Type B pancreatic cell (in vitro differentiated cells): ENCODE data around the gene C1orf141. TPM values are rescaled to one million over a fixed set of nuclear protein-coding genes. Genes with fewer than 3 reads are reported as not detected.
"Not testable (repeated sequence)": the region's sequence is repeated elsewhere in the genome, so short reads cannot be mapped to it uniquely, and the experiment has no call there.

Source experiments
- DNase-seq: peaks from one replicate; pipeline ENCODE4 v3.0.0; 2021; ENCODE audit warnings: mixed read lengths; ENCODE audit not compliant: unreplicated experiment; ENCODE audit errors: extremely low spot score
- H3K27ac Mint-ChIP-seq: 2 replicates; pipeline ENCODE4 v1.8.0; 2021; ENCODE audit warnings: mild to moderate bottlenecking, mixed read lengths
- H3K27me3 Mint-ChIP-seq: 2 replicates; pipeline ENCODE4 v1.8.0; 2021; ENCODE audit warnings: mixed read lengths
- H3K36me3 Mint-ChIP-seq: 2 replicates; pipeline ENCODE4 v1.8.0; 2021; ENCODE audit warnings: mixed read lengths
- H3K4me1 Mint-ChIP-seq: one replicate; pipeline ENCODE4 v1.8.0; 2021; ENCODE audit warnings: mixed read lengths; ENCODE audit not compliant: unreplicated experiment
- H3K4me3 Mint-ChIP-seq: 2 replicates; pipeline ENCODE4 v1.8.0; 2021; ENCODE audit warnings: mild to moderate bottlenecking, mixed read lengths
- H3K9me3 Mint-ChIP-seq: 2 replicates; pipeline ENCODE4 v1.8.0; 2021; ENCODE audit warnings: mixed read lengths
- CTCF ChIP-seq: fragments of 200-600 bp; sonication (generic); conservative IDR thresholded peaks from 2 replicates; pipeline ENCODE4 v1.5.0; 2021; ENCODE audit warnings: antibody characterized with exemption, mild to moderate bottlenecking
- total RNA-seq: library from RNA; stranded (reverse); gene quantifications from 2 replicates; pipeline ENCODE4 v1.2.1, GENCODE V29; 2021; ENCODE audit warnings: low replicate concordance

The C1orf141 gene
- total RNA-seq, 1 donor from 2014 or later = not detected

GRCh38 chr1:67077593-67077992 lies 57.2 kb downstream of the C1orf141 start:
- TF ChIP-seq CTCF = no peak
- H3K4me3 Mint-ChIP-seq = no peak overlapping the region
- DNase-seq = no peak
- H3K4me1 Mint-ChIP-seq = no peaks in the 10 kb centered on the region
- H3K36me3 Mint-ChIP-seq = no peaks in the 10 kb centered on the region
- H3K27ac Mint-ChIP-seq = no peak overlapping the region
- H3K27me3 Mint-ChIP-seq = peaks cover 2% of the 10 kb centered on the region
- H3K9me3 Mint-ChIP-seq = no peaks in the 10 kb centered on the region

GRCh38 chr1:67072749-67073148 lies 62.0 kb downstream of the C1orf141 start:
- Mint-ChIP-seq H3K4me3 (no peak overlapping the region), H3K9me3 (no peaks in the 10 kb centered on the region), H3K4me1 (no peaks in the 10 kb centered on the region), H3K27me3 (peaks cover 3% of the 10 kb centered on the region), H3K36me3 (no peaks in the 10 kb centered on the region), H3K27ac (no peak overlapping the region)
- no peak for TF ChIP-seq CTCF
- DNase-seq = no peak

DNA sequence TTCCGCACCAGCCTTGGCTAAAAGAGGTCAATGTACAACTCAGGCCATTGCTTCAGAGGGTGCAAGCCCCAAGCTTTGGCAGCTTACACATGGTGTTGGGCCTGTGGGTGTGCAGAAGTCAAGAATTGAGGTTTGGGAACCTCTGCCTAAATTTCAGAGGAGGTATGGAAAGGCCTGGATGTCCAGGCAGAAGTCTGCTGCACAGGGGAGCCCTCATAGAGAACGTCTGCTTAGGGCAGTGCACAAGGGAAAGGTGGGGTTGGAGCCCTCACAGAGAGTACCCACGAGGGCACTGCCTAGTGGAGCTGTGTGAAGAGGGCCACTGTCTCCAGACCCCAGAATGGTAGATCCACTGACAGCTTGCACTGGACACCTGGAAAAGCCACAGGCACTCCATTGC lies 67.1 kb downstream of the C1orf141 start:
- not testable (repeated sequence) for H3K4me3 Mint-ChIP-seq, H3K36me3 Mint-ChIP-seq, H3K4me1 Mint-ChIP-seq, H3K27ac Mint-ChIP-seq, DNase-seq, H3K9me3 Mint-ChIP-seq, H3K27me3 Mint-ChIP-seq

DNA sequence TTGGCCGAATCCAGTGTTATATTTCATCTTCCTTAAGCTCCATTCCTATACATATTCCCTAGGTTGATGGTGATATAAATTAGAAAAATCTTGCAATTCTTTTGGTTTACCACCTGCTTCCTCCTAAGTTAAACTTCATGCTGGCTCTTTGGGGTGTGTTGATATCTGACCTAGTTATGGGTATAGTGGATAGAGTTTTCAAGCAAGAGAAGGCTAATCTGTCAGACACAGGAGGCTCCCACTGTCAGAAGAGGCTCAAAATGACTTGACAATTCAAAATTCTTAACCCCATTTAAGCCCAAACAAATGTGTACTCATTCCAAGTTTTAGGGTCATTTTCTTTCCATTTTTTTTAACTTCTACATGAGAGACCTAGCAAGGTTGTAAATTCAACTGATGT lies 72.4 kb downstream of the C1orf141 start:
- no peaks in the 10 kb centered on the region for H3K36me3 Mint-ChIP-seq
- peaks cover 10% of the 10 kb centered on the region for H3K4me1 Mint-ChIP-seq
- no peak for TF ChIP-seq CTCF
- peaks cover 11% of the 10 kb centered on the region for H3K27me3 Mint-ChIP-seq
- H3K9me3 Mint-ChIP-seq = peaks cover 4% of the 10 kb centered on the region
- H3K27ac Mint-ChIP-seq = no peak overlapping the region
- no peak for DNase-seq
- H3K4me3 Mint-ChIP-seq = no peak overlapping the region

- Mint-ChIP-seq H3K27ac (no peak overlapping the region), H3K27me3 (peaks cover 11% of the 10 kb centered on the region), H3K4me1 (peaks cover 10% of the 10 kb centered on the region), H3K4me3 (no peak overlapping the region), H3K9me3 (no peaks in the 10 kb centered on the region), H3K36me3 (no peaks in the 10 kb centered on the region)
- TF ChIP-seq CTCF = no peak
- DNase-seq = no peak
Observed at GRCh38 chr1:67061266-67061665, 73.5 kb downstream of the C1orf141 start.

DNA sequence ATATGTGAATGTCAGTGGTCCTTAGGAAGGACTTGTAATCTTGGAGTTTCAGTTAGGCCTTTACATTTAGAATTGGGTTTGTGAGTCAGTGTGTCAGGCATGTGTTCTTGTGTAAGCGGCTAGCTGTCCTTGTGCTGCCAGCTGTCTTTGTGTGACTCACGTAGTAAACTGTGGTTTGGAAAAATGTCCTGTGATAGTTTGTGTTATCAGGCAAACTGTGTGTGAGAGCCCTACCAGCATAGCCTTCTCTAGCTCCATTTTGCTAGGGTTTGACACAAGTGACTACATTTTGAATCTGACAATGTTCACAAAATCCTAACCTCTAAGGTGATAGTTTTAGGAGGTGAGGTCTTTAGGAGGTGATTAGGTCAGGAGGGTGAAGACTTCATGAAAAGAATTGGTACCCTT lies 74.0 kb downstream of the C1orf141 start:
- no peak for DNase-seq
- no peaks in the 10 kb centered on the region for H3K36me3 Mint-ChIP-seq

More for the DNA sequence above, 74.0 kb downstream of the C1orf141 start:
- Mint-ChIP-seq H3K27ac (no peak overlapping the region), H3K4me3 (no peak overlapping the region), H3K4me1 (peaks cover 10% of the 10 kb centered on the region), H3K27me3 (peaks cover 14% of the 10 kb centered on the region), H3K9me3 (no peaks in the 10 kb centered on the region)
- TF ChIP-seq CTCF = no peak
